Osteocyte (in vitro differentiated cells): ENCODE data around the gene AEBP1. TPM values are rescaled to one million over a fixed set of nuclear protein-coding genes. Genes with fewer than 3 reads are reported as not detected.

Experiments
- DNase-seq: peaks from one replicate; pipeline ENCODE4 v3.0.0; 2021; ENCODE audit warnings: mixed read lengths; ENCODE audit not compliant: unreplicated experiment; ENCODE audit errors: extremely low spot score
- H3K27ac Mint-ChIP-seq: one replicate; pipeline ENCODE4 v1.8.0; 2021; ENCODE audit warnings: mild to moderate bottlenecking, mixed read lengths; ENCODE audit not compliant: unreplicated experiment
- H3K27me3 Mint-ChIP-seq: one replicate; pipeline ENCODE4 v1.8.0; 2021; ENCODE audit warnings: mixed read lengths; ENCODE audit not compliant: unreplicated experiment
- H3K36me3 Mint-ChIP-seq: one replicate; pipeline ENCODE4 v1.8.0; 2021; ENCODE audit warnings: mixed read lengths; ENCODE audit not compliant: unreplicated experiment
- H3K4me1 Mint-ChIP-seq: one replicate; pipeline ENCODE4 v1.8.0; 2021; ENCODE audit warnings: mixed read lengths; ENCODE audit not compliant: unreplicated experiment
- H3K4me3 Mint-ChIP-seq: one replicate; pipeline ENCODE4 v1.8.0; 2021; ENCODE audit warnings: mild to moderate bottlenecking, moderate library complexity, mixed read lengths; ENCODE audit not compliant: unreplicated experiment
- H3K9me3 Mint-ChIP-seq: one replicate; pipeline ENCODE4 v1.8.0; 2021; ENCODE audit warnings: mixed read lengths; ENCODE audit not compliant: unreplicated experiment
- total RNA-seq: library from RNA; stranded (reverse); gene quantifications from 2 replicates; pipeline ENCODE4 v1.2.1, GENCODE V29; 2021
- TF ChIP-seq, protein P1 (sequence below): fragments of 200-600 bp; sonication (generic); IDR thresholded peaks from 2 replicates; pipeline ENCODE4 v1.5.0; 2021; ENCODE audit warnings: antibody characterized with exemption, mild to moderate bottlenecking, moderate library complexity

AEBP1 gene
- total RNA-seq, 1 donor from 2014 or later, result 781 TPM

DNA sequence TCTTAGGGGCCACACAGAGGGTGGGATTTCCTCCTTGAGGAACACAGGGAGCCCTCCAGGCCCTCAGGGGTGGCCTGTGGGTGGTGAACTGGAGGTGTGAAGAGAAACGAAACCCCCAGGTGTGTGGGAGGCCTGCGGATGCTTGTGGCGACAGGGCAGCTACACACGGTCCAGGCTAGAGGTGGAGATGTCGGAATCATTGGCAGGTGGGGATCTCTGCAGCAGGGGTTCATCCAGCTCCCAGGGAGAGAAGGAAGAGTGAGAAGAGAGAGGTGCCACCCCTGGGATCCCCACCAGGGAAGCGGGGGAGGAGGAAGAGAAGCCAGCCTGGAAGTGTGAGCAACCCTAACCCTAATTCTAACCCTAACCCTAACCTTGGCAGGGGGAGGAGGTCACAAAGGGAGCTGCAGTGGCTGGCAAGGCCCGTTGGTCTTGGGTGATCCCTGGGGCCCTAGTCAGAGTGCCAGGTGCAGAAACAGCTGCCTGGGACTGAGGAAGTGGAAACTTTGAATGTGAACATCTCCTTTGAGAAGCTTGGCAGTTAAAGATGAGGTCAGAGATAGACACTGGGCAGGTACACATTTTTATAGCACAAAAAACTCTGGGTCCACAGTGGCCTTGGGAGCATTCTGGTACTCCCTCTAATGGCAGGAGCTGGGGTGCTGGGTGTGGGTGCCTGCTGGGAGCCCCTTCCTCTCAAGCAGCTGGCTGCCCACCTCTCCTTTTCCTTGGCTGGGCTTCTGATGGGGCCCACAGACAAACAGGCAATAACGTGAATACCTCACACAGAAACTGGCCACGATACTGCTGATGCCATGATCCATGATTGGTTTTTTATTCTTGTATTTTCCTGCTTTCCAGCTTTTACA, 6.8 kb upstream of the AEBP1 start:
- Mint-ChIP-seq H3K4me3 (no peak overlapping the region), H3K27me3 (no peaks in the 10 kb centered on the region), H3K27ac (no peak overlapping the region), H3K4me1 (peaks cover 66% of the 10 kb centered on the region), H3K36me3 (no peaks in the 10 kb centered on the region), H3K9me3 (no peaks in the 10 kb centered on the region)
- TF ChIP-seq, protein P1, sequence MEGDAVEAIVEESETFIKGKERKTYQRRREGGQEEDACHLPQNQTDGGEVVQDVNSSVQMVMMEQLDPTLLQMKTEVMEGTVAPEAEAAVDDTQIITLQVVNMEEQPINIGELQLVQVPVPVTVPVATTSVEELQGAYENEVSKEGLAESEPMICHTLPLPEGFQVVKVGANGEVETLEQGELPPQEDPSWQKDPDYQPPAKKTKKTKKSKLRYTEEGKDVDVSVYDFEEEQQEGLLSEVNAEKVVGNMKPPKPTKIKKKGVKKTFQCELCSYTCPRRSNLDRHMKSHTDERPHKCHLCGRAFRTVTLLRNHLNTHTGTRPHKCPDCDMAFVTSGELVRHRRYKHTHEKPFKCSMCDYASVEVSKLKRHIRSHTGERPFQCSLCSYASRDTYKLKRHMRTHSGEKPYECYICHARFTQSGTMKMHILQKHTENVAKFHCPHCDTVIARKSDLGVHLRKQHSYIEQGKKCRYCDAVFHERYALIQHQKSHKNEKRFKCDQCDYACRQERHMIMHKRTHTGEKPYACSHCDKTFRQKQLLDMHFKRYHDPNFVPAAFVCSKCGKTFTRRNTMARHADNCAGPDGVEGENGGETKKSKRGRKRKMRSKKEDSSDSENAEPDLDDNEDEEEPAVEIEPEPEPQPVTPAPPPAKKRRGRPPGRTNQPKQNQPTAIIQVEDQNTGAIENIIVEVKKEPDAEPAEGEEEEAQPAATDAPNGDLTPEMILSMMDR, result no peak
- no peak for DNase-seq

DNA sequence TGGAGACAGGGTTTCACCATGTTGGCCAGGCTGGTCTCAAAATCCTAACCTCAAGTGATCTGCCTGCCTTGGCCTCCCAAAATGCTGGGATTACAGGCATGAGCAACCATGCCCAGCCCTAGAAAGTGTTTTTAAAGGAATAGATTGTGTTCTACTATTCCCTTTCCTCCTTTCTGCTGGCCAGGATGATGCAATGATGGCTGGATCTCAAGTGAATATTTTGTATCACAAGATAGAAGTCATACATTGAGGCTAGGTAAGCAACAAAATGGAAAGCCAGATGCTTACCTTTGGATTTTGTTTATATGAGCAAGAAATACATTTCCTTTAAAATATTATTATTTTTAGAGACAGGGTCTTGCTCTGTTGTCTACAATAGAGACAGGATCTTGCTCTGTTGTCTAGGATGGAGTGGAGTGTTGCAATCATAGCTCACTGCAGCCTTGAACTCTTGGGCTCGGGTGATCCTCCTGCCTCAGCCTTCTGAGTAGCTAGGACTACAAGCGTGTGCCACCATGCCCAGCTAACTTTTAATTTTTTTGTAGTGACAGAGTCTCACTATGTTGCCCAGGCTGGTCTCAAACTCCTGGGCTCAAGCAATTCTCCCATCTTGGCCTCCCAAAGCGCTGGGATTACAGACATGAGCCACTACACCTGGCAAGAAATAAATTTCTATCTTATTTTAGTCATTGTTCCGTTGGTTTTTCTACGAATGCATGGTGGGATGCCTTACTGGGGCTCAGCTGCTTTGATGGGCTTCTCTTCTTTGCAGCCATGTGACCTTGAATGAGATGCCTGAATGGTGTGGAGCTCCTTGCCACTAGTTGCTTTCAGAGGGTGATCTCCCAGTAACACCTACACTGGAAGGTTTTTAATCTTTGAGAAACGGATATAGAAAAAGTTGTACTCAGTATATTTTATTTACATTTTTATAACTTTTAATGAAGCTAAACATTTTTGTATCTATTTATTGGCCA, 5.8 kb upstream of the AEBP1 start:
- Mint-ChIP-seq H3K27me3 (no peaks in the 10 kb centered on the region), H3K27ac (no peak overlapping the region), H3K9me3 (no peaks in the 10 kb centered on the region), H3K4me1 (peaks cover 74% of the 10 kb centered on the region), H3K4me3 (no peak overlapping the region), H3K36me3 (no peaks in the 10 kb centered on the region)
- TF ChIP-seq, protein P1, result no peak
- no peak for DNase-seq

DNA sequence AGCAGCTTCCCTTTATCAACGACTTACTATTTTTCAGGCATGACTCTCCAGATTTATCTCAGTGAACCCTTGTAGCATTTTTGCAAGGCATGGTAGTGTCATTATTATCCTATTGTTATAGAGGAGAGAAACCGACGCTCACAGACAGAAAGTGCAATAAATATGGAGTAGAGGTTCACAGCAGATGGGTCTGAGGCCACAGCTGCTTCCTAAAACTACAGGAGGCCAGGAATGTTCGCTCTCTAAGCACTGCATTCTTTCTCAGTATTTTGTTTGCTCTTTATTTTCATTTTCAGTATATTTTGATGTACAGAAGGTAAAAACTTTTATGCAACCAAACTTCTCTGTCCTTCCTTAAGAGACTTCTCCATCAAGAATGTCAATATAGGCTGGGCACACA, 4.5 kb upstream of the AEBP1 start:
- TF ChIP-seq, protein P1, result no peak

DNA sequence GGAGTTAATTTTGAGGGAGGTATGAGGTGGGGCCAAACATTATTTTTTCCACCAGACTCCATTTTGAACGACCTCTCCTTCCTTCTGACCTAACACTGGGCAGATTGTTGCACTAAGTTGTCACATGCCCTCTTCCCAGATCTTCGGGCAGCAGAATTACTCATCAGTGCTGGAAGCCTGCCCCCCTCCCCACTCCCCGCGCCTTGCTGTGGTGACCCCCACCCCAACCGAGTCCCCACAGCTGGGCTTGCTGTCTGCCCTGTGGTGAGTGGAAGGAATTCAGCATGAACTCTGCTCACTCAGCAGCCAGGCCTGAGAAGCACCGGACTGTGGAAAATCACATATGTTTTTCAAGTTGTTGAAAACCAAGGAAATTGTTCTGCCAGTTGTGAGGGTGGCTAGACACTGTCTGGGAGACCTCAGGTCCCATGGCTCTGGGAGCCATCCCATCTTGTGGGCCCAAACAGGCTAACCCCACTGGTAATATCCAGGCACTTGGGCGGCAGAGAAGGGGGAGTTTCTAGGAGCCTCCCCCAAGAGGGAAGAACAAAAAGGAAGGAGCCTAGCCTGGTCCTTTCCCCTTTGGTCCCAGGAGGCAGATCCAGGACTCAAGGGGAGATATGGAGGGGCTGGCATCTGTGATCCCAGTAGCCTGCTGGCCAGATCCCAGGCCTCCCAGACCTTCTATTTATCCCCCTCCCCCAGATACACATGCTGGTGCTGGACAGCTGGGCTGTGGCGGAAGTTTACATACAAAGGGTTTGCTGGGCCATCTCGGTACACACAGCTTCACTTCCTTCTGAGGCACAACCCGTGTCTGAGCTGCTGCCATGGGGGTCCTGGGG, 3.5 kb upstream of the AEBP1 start:
- H3K9me3 Mint-ChIP-seq, result no peaks in the 10 kb centered on the region
- peaks cover 2% of the 10 kb centered on the region for H3K36me3 Mint-ChIP-seq
- peak; percentile 92 for DNase-seq
- TF ChIP-seq, protein P1, result no peak
- peaks cover 70% of the 10 kb centered on the region for H3K4me1 Mint-ChIP-seq
- no peak overlapping the region for H3K4me3 Mint-ChIP-seq
- H3K27ac Mint-ChIP-seq, result peak overlapping the region; percentile 96
- no peaks in the 10 kb centered on the region for H3K27me3 Mint-ChIP-seq

More for the DNA sequence above, 4.5 kb upstream of the AEBP1 start:
- Mint-ChIP-seq H3K27ac (peak overlapping the region; percentile 96), H3K27me3 (no peaks in the 10 kb centered on the region), H3K9me3 (no peaks in the 10 kb centered on the region), H3K36me3 (no peaks in the 10 kb centered on the region), H3K4me3 (no peak overlapping the region), H3K4me1 (peaks cover 75% of the 10 kb centered on the region)
- DNase-seq, result no peak
